BLaER1 (cell line): ENCODE data around the gene EMC1.
A peak's percentile ranks its signal among the peaks of the same experiment; 100 is the strongest.
"Not testable (repeated sequence)": the region's sequence is repeated elsewhere in the genome, so short reads cannot be mapped to it uniquely, and the experiment has no call there.

Source experiments
- H3K27ac ChIP-seq: shearing (Covaris generic); formaldehyde crosslinking; 2 replicates; pipeline ENCODE4 v1.8.1; 2022
- H3K27me3 ChIP-seq: shearing (Covaris generic); formaldehyde crosslinking; 2 replicates; pipeline ENCODE4 v1.8.1; 2022
- H3K36me3 ChIP-seq: shearing (Covaris generic); formaldehyde crosslinking; 2 replicates; pipeline ENCODE4 v1.8.1; 2022
- H3K4me1 ChIP-seq: shearing (Covaris generic); formaldehyde crosslinking; 2 replicates; pipeline ENCODE4 v1.8.1; 2022
- H3K4me2 ChIP-seq: shearing (Covaris generic); formaldehyde crosslinking; 2 replicates; pipeline ENCODE4 v1.8.1; 2022
- H3K4me3 ChIP-seq: shearing (Covaris generic); formaldehyde crosslinking; 2 replicates; pipeline ENCODE4 v1.8.1; 2022
- H3K9ac ChIP-seq: shearing (Covaris generic); formaldehyde crosslinking; 2 replicates; pipeline ENCODE4 v1.8.1; 2022
- H3K9me3 ChIP-seq: shearing (Covaris generic); formaldehyde crosslinking; 2 replicates; pipeline ENCODE4 v1.8.1; 2022
- H4K20me1 ChIP-seq: shearing (Covaris generic); formaldehyde crosslinking; 2 replicates; pipeline ENCODE4 v1.8.1; 2022
- Cebpa-rat ChIP-seq: shearing (Covaris generic); IDR thresholded peaks from 2 replicates; pipeline ENCODE4 v1.8.1; 2022

The EMC1 gene

GRCh38 chr1:19260211-19261138 lies 9.2 kb upstream of the EMC1 start:
- peaks cover 66% of the 10 kb centered on the region for H3K36me3 ChIP-seq
- peaks cover 50% of the 10 kb centered on the region for H4K20me1 ChIP-seq
- H3K9me3 ChIP-seq: no peaks in the 10 kb centered on the region
- no peak overlapping the region for H3K9ac ChIP-seq
- no peaks in the 10 kb centered on the region for H3K4me1 ChIP-seq
- H3K27me3 ChIP-seq: no peaks in the 10 kb centered on the region
- H3K4me3 ChIP-seq: no peak overlapping the region
- no peak overlapping the region for H3K4me2 ChIP-seq
- no peak for TF ChIP-seq Cebpa-rat
- H3K27ac ChIP-seq: no peak overlapping the region

GRCh38 chr1:19258353-19258752 lies 7.0 kb upstream of the EMC1 start:
- Histone ChIP-seq H3K4me1 (peaks cover 8% of the 10 kb centered on the region), H3K27me3 (no peaks in the 10 kb centered on the region), H3K9me3 (no peaks in the 10 kb centered on the region), H3K4me3 (no peak overlapping the region), H3K9ac (no peak overlapping the region), H4K20me1 (peaks cover 71% of the 10 kb centered on the region), H3K27ac (no peak overlapping the region), H3K36me3 (peaks cover 84% of the 10 kb centered on the region), H3K4me2 (no peak overlapping the region)
- TF ChIP-seq Cebpa-rat: no peak

GRCh38 chr1:19257178-19257914 lies 6.0 kb upstream of the EMC1 start:
- H3K9ac ChIP-seq: no peak overlapping the region
- H3K4me3 ChIP-seq: no peak overlapping the region
- peaks cover 84% of the 10 kb centered on the region for H3K36me3 ChIP-seq

GRCh38 chr1:19256301-19256700 lies 5.0 kb upstream of the EMC1 start:
- H3K27ac ChIP-seq, H3K27me3 ChIP-seq, H3K9me3 ChIP-seq, H3K9ac ChIP-seq, H3K4me3 ChIP-seq, H3K4me2 ChIP-seq: not testable (repeated sequence)
- peaks cover 82% of the 10 kb centered on the region for H4K20me1 ChIP-seq
- H3K4me1 ChIP-seq: peaks cover 19% of the 10 kb centered on the region
- H3K36me3 ChIP-seq: peaks cover 77% of the 10 kb centered on the region

More at GRCh38 chr1:19257178-19257914, 6.0 kb upstream of the EMC1 start:
- Histone ChIP-seq H3K4me1 (peaks cover 18% of the 10 kb centered on the region), H3K9me3 (no peaks in the 10 kb centered on the region), H3K27ac (no peak overlapping the region), H3K27me3 (no peaks in the 10 kb centered on the region), H3K4me2 (no peak overlapping the region), H4K20me1 (peaks cover 81% of the 10 kb centered on the region)
- TF ChIP-seq Cebpa-rat: no peak

- peaks cover 68% of the 10 kb centered on the region for H3K36me3 ChIP-seq
- H3K9ac ChIP-seq: no peak overlapping the region
- H3K4me3 ChIP-seq: no peak overlapping the region
- no peak overlapping the region for H3K4me2 ChIP-seq
- H3K27ac ChIP-seq: no peak overlapping the region
- H3K9me3 ChIP-seq: no peaks in the 10 kb centered on the region
- H3K27me3 ChIP-seq: no peaks in the 10 kb centered on the region
- peaks cover 75% of the 10 kb centered on the region for H4K20me1 ChIP-seq
- no peak for TF ChIP-seq Cebpa-rat
- H3K4me1 ChIP-seq: peaks cover 24% of the 10 kb centered on the region
Measured at GRCh38 chr1:19255288-19255687, 4.0 kb upstream of the EMC1 start.

GRCh38 chr1:19254416-19254815 lies 3.1 kb upstream of the EMC1 start:
- peak overlapping the region; percentile 97; the same call in 1 of the 2 replicates for H3K9ac ChIP-seq
- peaks cover 62% of the 10 kb centered on the region for H3K36me3 ChIP-seq
- no peak overlapping the region for H3K4me2 ChIP-seq

GRCh38 chr1:19250629-19251304 lies 557 bp downstream of the EMC1 start:
- H3K4me3 ChIP-seq: peak overlapping the region; percentile 94
- H3K4me2 ChIP-seq: peak overlapping the region; percentile 89
- H3K27me3 ChIP-seq: no peaks in the 10 kb centered on the region
- peaks cover 48% of the 10 kb centered on the region for H3K36me3 ChIP-seq
- TF ChIP-seq Cebpa-rat: no peak
- H3K9ac ChIP-seq: peak overlapping the region; percentile 97
- peaks cover 33% of the 10 kb centered on the region for H3K4me1 ChIP-seq
- no peaks in the 10 kb centered on the region for H3K9me3 ChIP-seq
- peak overlapping the region; percentile 98 for H3K27ac ChIP-seq
- peaks cover 65% of the 10 kb centered on the region for H4K20me1 ChIP-seq

More at GRCh38 chr1:19254416-19254815, 3.1 kb upstream of the EMC1 start:
- H3K27ac ChIP-seq: no peak overlapping the region
- no peaks in the 10 kb centered on the region for H3K27me3 ChIP-seq
- H3K4me1 ChIP-seq: peaks cover 33% of the 10 kb centered on the region
- H4K20me1 ChIP-seq: peaks cover 66% of the 10 kb centered on the region
- no peak overlapping the region for H3K4me3 ChIP-seq
- no peaks in the 10 kb centered on the region for H3K9me3 ChIP-seq
- TF ChIP-seq Cebpa-rat: no peak

GRCh38 chr1:19240673-19241538 lies 10.4 kb downstream of the EMC1 start:
- no peak overlapping the region for H3K9ac ChIP-seq
- H3K4me3 ChIP-seq: no peak overlapping the region
- H3K9me3 ChIP-seq: no peaks in the 10 kb centered on the region
- peaks cover 99% of the 10 kb centered on the region for H3K36me3 ChIP-seq
- TF ChIP-seq Cebpa-rat: no peak
- H4K20me1 ChIP-seq: peaks cover 73% of the 10 kb centered on the region
- no peak overlapping the region for H3K4me2 ChIP-seq
- H3K27me3 ChIP-seq: no peaks in the 10 kb centered on the region
- no peak overlapping the region for H3K27ac ChIP-seq
- no peaks in the 10 kb centered on the region for H3K4me1 ChIP-seq

- peaks cover 62% of the 10 kb centered on the region for H4K20me1 ChIP-seq
- no peak overlapping the region for H3K4me3 ChIP-seq
- no peaks in the 10 kb centered on the region for H3K4me1 ChIP-seq
- H3K9me3 ChIP-seq: no peaks in the 10 kb centered on the region
- no peak overlapping the region for H3K27ac ChIP-seq
- H3K36me3 ChIP-seq: peaks cover 99% of the 10 kb centered on the region
- no peak overlapping the region for H3K4me2 ChIP-seq
- no peak for TF ChIP-seq Cebpa-rat
- H3K9ac ChIP-seq: no peak overlapping the region
- no peaks in the 10 kb centered on the region for H3K27me3 ChIP-seq
Measured at GRCh38 chr1:19239876-19240275, 11.4 kb downstream of the EMC1 start.
